Tibial nerve (tissue), 4 donors: ENCODE results near the gene ZNF606.

Experiments
- CTCF ChIP-seq, 5 experiments: fragments of 200-600 bp in 3 of 5; fragments of 450-650 bp in 2 of 5; sonication (generic) in 3 of 5; IDR thresholded peaks; one replicate each; pipeline ENCODE4 v1.5.1; 2016 to 2019; ENCODE audit warnings: antibody characterized with exemption in 5 of 5, mild to moderate bottlenecking in 3 of 5, moderate library complexity in 2 of 5
- EP300 ChIP-seq, 2 donors: sonication (generic); formaldehyde crosslinking; IDR thresholded peaks; one replicate each; pipeline ENCODE4 v1.6.1; 2017; ENCODE audit warnings: antibody characterized with exemption in 2 of 2, mild to moderate bottlenecking in 1 of 2

GRCh38 chr19:57947088-57947418, 55.6 kb downstream of the ZNF606 start:
- TF ChIP-seq CTCF (IDR thresholded peaks at IDR 0.05) (no peak), EP300 (IDR thresholded peaks at IDR 0.05) (no peak)
